SK-N-SH (cell line): Measurements from ENCODE around the gene TOX4. TPM values are rescaled to one million over a fixed set of nuclear protein-coding genes. Genes with fewer than 3 reads are reported as not detected.

Experiments used
- CTCF ChIA-PET: fragments of 300-600, 350-600 bp; formaldehyde crosslinking; extraction: SDS; loops from one replicate; lab custom pipeline; 2021; lab: Yijun Ruan, JAX
- POLR2A ChIA-PET: fragments of 350-600 bp; sonication (Branson Sonifier 250); formaldehyde crosslinking; extraction: SDS; loops from one replicate; lab custom pipeline; 2020; ENCODE audit warnings: antibody characterized with exemption, inconsistent platforms; lab: Yijun Ruan, JAX
- DNase-seq: peaks from one replicate; pipeline ENCODE4 v3.0.0; 2012
- H2AFZ ChIP-seq: fragments of 200-600 bp; sonication (generic); 2 replicates; pipeline ENCODE4 v1.8.1; 2016; ENCODE audit warnings: antibody characterized with exemption, mild to moderate bottlenecking, low read depth
- H3F3A ChIP-seq: fragments of 200-600 bp; sonication (generic); replicated peaks from 2 replicates; pipeline ENCODE3; 2016; ENCODE audit warnings: antibody characterized with exemption, mild to moderate bottlenecking; ENCODE audit not compliant: insufficient read depth
- H3K27ac ChIP-seq, 2 experiments: fragments of 200-500 bp in 1 of 2; fragments of 200-600 bp in 1 of 2; sonication (Bioruptor generic) in 1 of 2; sonication (generic), shearing (Covaris generic) in 1 of 2; 2 replicates each; pipeline versions ENCODE4 v1.5.1 to v1.6.1; 2014 to 2016; ENCODE audit warnings: low read depth in 2 of 2, inconsistent platforms in 1 of 2, low read length in 1 of 2, mild to moderate bottlenecking in 1 of 2, mixed read lengths in 1 of 2
- H3K27me3 ChIP-seq: fragments of 200-600 bp; sonication (generic), shearing (Covaris generic); 2 replicates; pipeline ENCODE4 v1.6.1; 2016; ENCODE audit warnings: mixed run types; ENCODE audit not compliant: insufficient read depth
- H3K36me3 ChIP-seq, 2 experiments: fragments of 200-500 bp in 1 of 2; fragments of 200-600 bp in 1 of 2; sonication (Bioruptor generic) in 1 of 2; sonication (generic) in 1 of 2; replicated peaks in 1 of 2; 2 replicates each; pipeline versions ENCODE3 to v1.5.1; 2014 to 2016; ENCODE audit warnings: low read length in 1 of 2, mild to moderate bottlenecking in 1 of 2; ENCODE audit not compliant: insufficient read depth in 2 of 2, control insufficient read depth in 1 of 2
- H3K4me1 ChIP-seq, 2 experiments: fragments of 200-500 bp in 1 of 2; fragments of 200-600 bp in 1 of 2; sonication (Bioruptor generic) in 1 of 2; sonication (generic), shearing (Covaris generic) in 1 of 2; 2 replicates each; pipeline versions ENCODE4 v1.5.1 to v1.6.1; 2014 to 2016; ENCODE audit warnings: low read depth in 1 of 2, low read length in 1 of 2, mixed run types in 1 of 2; ENCODE audit not compliant: insufficient read depth in 2 of 2, control insufficient read depth in 1 of 2
- H3K4me2 ChIP-seq: fragments of 200-600 bp; sonication (generic), shearing (Covaris generic); 2 replicates; pipeline ENCODE4 v1.6.1; 2017; ENCODE audit warnings: mixed run types
- H3K4me3 ChIP-seq, 2 experiments: fragments of 200-500 bp in 1 of 2; fragments of 200-600 bp in 1 of 2; sonication (Bioruptor generic) in 1 of 2; sonication (generic), shearing (Covaris generic) in 1 of 2; 2 replicates each; pipeline versions ENCODE4 v1.5.1 to v1.8.1; 2014 to 2016; ENCODE audit warnings: low read depth in 2 of 2, inconsistent platforms in 1 of 2, low read length in 1 of 2, mild to moderate bottlenecking in 1 of 2, mixed read lengths in 1 of 2, moderate library complexity in 1 of 2
- H3K79me2 ChIP-seq: fragments of 200-600 bp; sonication (generic); 2 replicates; pipeline ENCODE4 v1.8.1; 2017; ENCODE audit warnings: mild to moderate bottlenecking; ENCODE audit not compliant: insufficient read depth
- H3K9ac ChIP-seq: fragments of 200-600 bp; sonication (generic); 2 replicates; pipeline ENCODE4 v1.6.1; 2017; ENCODE audit warnings: mixed run types
- H3K9me2 ChIP-seq: fragments of 200-600 bp; sonication (generic); 2 replicates; pipeline ENCODE4 v1.6.1; 2017; ENCODE audit warnings: mixed run types
- H3K9me3 ChIP-seq: fragments of 200-600 bp; sonication (generic); 2 replicates; pipeline ENCODE4 v1.6.1; 2017; ENCODE audit warnings: mixed run types, mild to moderate bottlenecking, moderate library complexity
- H4K20me1 ChIP-seq: fragments of 200-600 bp; sonication (generic); 2 replicates; pipeline ENCODE4 v1.6.1; 2017; ENCODE audit warnings: mild to moderate bottlenecking, mixed run types; ENCODE audit not compliant: insufficient read depth
- CHD2 ChIP-seq: fragments of 150-350 bp; IDR thresholded peaks from 2 replicates; pipeline ENCODE4 v1.6.1; 2018; ENCODE audit warnings: low read length; ENCODE audit not compliant: partially characterized antibody
- FOXJ3 ChIP-seq: sonication (generic); formaldehyde crosslinking; IDR thresholded peaks from 2 replicates; pipeline ENCODE4 v1.5.1; 2020; ENCODE audit warnings: mild to moderate bottlenecking, missing genetic modification reagents
- GATA2 ChIP-seq: sonication (generic); formaldehyde crosslinking; IDR thresholded peaks from 2 replicates; pipeline ENCODE4 v1.5.0; 2020; ENCODE audit warnings: mild to moderate bottlenecking, missing genetic modification reagents
- RAD21 ChIP-seq: IDR thresholded peaks from 2 replicates; pipeline ENCODE4 v1.6.1; 2012; ENCODE audit warnings: mild to moderate bottlenecking, low read length
- SMC3 ChIP-seq: IDR thresholded peaks from 2 replicates; pipeline ENCODE4 v1.6.1; 2012; ENCODE audit warnings: low read depth, low read length, improper control_type of control experiment
- TCF12 ChIP-seq: IDR thresholded peaks from 2 replicates; pipeline ENCODE4 v1.4.0; 2012
- WGBS: methylation state at CpG from one replicate; pipeline ENCODE4 v1.1.6; 2017; ENCODE audit warnings: low lambda C conversion rate; 5-methylcytosine and 5-hydroxymethylcytosine counted together
- polyA plus RNA-seq, 3 experiments: library from polyadenylated mRNA; depleted of rRNA; stranded (reverse); fragments of >200 nt; gene quantifications; 2 replicates each; pipeline ENCODE4 v1.2.3, GENCODE V29; 2012
- TF ChIP-seq, protein P1 (sequence below): fragments of 200-600 bp; sonication (generic); IDR thresholded peaks from 2 replicates; pipeline ENCODE4 v1.6.1; 2017; ENCODE audit warnings: antibody characterized with exemption, mild to moderate bottlenecking, moderate library complexity

Gene TOX4
- polyA plus RNA-seq, 1 of the 3 experiments (the other 2 are of a cell fraction): 52.3 TPM

DNA sequence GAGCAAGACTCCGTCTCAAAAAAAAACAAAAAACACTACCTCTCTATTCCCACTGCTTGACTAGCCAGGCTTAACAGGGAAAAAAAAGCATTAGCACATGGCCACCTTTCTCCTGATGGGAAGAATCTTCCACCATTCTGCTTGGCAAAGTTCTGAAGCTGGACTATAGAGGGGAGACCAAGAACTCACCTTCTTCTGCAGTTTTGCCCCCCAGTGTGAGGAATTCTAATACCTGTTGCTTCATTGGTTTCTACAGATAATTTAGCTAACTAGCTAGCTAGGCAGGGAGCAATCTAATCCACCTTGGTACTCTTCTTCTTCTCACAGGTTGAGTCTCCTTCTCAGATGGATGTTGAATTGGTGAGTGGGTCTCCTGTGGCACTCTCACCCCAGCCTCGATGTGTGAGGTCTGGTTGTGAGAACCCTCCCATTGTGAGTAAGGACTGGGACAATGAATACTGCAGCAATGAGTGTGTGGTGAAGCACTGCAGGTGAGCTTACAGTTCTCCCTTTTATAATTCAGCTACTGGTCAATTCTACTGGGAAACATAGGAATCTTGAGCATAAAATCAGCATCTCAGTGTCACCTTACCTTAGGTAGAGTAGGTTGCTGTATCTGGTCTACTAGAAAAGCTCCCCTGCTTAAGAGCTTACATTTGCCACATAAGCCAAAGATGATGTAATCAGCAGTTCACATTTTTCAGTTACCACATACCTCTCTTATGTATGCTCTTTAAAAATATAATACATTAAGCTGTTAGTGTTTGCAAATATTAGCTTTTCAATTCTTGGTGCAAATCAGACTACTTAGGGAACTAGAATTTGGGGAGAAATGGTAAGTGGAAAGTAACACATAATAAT lies 18.1 kb downstream of the TOX4 start:
- ChIA-PET CTCF (interaction anchor here (1.3 to 5.2 kb wide), 3 partner anchors 14 to 62 kb away, joined by 3 to 49 read pairs (median 9); partner anchors contain the start of genes METTL3, RAB2B and TOX4), POLR2A (interaction anchor here (1.8 kb wide), 1 partner anchor 18 kb away, joined by 4 read pairs; the partner anchor contains the start of genes RAB2B and TOX4)
- H3K4me1 ChIP-seq: peaks cover 0 to 6% of the 10 kb centered on the region in 2 experiments; a peak in 1 of 4 replicates
- H3K9me3 ChIP-seq: no peaks in the 10 kb centered on the region
- H3K9ac ChIP-seq: no peak overlapping the region
- peaks cover 25% of the 10 kb centered on the region for H3F3A ChIP-seq
- 59% methylated on average over 2 of the region's 2 CpGs for WGBS
- no peaks in the 10 kb centered on the region for H3K27me3 ChIP-seq
- no peaks in the 10 kb centered on the region for H4K20me1 ChIP-seq
- H3K9me2 ChIP-seq: no peaks in the 10 kb centered on the region
- no peak overlapping the region for H2AFZ ChIP-seq
- H3K4me3 ChIP-seq: no peak overlapping the region
- TF ChIP-seq TCF12: no peak
- TF ChIP-seq SMC3: no peak
- no peak for TF ChIP-seq FOXJ3 (CRISPR knock-in tag)
- no peak for TF ChIP-seq GATA2 (CRISPR knock-in tag)
- TF ChIP-seq CHD2: no peak
- TF ChIP-seq RAD21: no peak
- DNase-seq: no peak
- peaks cover 72 to 78% of the 10 kb centered on the region in 2 experiments for H3K36me3 ChIP-seq
- peaks cover 3% of the 10 kb centered on the region; the same call in 1 of the 2 replicates for H3K79me2 ChIP-seq
- H3K27ac ChIP-seq: peak overlapping the region in 1 of 2 experiments; percentile 23; a peak in 2 of 4 replicates
- no peak overlapping the region for H3K4me2 ChIP-seq

DNA sequence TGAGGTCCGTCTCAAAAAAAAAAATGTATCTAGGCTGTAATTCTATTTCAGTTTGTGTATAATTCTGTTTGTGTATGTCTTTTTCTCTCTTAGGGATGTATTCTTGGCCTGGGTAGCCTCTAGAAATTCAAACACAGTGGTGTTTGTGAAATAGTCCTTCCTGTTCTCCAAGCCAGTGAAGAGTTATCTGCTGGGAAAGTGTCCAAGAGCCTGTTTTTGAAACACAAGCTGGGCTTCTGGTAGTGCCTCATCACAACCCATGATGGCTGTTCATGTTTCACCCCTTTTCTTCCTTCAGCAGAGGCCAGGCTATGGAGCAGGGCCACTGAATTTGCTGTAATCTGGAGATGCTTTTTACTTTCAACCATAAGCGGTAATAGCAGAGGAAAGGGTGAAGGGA lies 19.5 kb downstream of the TOX4 start:
- Histone ChIP-seq H3K27ac (no peak overlapping the region), H2AFZ (no peak overlapping the region), H3K27me3 (no peaks in the 10 kb centered on the region), H3K9me2 (no peaks in the 10 kb centered on the region), H3K4me3 (no peak overlapping the region), H3K4me2 (no peak overlapping the region), H3K9ac (no peak overlapping the region), H3K4me1 (peaks cover 0 to 6% of the 10 kb centered on the region in 2 experiments; a peak in 1 of 4 replicates), H4K20me1 (no peaks in the 10 kb centered on the region), H3F3A (peaks cover 25% of the 10 kb centered on the region), H3K9me3 (no peaks in the 10 kb centered on the region), H3K36me3 (peaks cover 69 to 78% of the 10 kb centered on the region in 2 experiments), H3K79me2 (peaks cover 3% of the 10 kb centered on the region; the same call in 1 of the 2 replicates)
- POLR2A ChIA-PET: no interaction called here
- WGBS: 94% methylated on average over 2 of the region's 2 CpGs
- DNase-seq: no peak
- CTCF ChIA-PET: interaction anchor here (0.7 to 5.2 kb wide), 4 partner anchors 13 to 392 kb away, joined by 3 to 49 read pairs (median 7); partner anchors contain the start of genes METTL3, RAB2B and TOX4
- TF ChIP-seq, protein P1, sequence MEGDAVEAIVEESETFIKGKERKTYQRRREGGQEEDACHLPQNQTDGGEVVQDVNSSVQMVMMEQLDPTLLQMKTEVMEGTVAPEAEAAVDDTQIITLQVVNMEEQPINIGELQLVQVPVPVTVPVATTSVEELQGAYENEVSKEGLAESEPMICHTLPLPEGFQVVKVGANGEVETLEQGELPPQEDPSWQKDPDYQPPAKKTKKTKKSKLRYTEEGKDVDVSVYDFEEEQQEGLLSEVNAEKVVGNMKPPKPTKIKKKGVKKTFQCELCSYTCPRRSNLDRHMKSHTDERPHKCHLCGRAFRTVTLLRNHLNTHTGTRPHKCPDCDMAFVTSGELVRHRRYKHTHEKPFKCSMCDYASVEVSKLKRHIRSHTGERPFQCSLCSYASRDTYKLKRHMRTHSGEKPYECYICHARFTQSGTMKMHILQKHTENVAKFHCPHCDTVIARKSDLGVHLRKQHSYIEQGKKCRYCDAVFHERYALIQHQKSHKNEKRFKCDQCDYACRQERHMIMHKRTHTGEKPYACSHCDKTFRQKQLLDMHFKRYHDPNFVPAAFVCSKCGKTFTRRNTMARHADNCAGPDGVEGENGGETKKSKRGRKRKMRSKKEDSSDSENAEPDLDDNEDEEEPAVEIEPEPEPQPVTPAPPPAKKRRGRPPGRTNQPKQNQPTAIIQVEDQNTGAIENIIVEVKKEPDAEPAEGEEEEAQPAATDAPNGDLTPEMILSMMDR: no peak
- TF ChIP-seq GATA2 (CRISPR knock-in tag) (no peak), FOXJ3 (CRISPR knock-in tag) (no peak)
